Left lung (tissue), 10 donors: Measurements from ENCODE around the gene MBD3L1. TPM values are rescaled to one million over a fixed set of nuclear protein-coding genes. Genes with fewer than 3 reads are reported as not detected.

Source experiments
- ATAC-seq: fragments of 200-7000 bp; cut with Tn5 transposase; one replicate; pipeline ENCODE4 v1.9.1; 2020; ENCODE audit warnings: moderate library complexity
- DNase-seq, 4 donors: peaks; one replicate each; pipeline ENCODE4 v3.0.0-alpha.2; 2013 to 2020
- H3K27ac ChIP-seq, 2 donors: fragments of 200-600 bp; sonication (generic) in 1 of 2; one replicate each; pipeline versions ENCODE4 v1.5.0 to v1.8.0; 2020 to 2021
- H3K27me3 ChIP-seq, 2 donors: fragments of 200-600 bp; sonication (generic) in 1 of 2; one replicate each; pipeline versions ENCODE4 v1.5.0 to v1.8.0; 2020 to 2021
- H3K36me3 ChIP-seq, 2 donors: fragments of 200-600 bp; sonication (generic) in 1 of 2; one replicate each; pipeline versions ENCODE4 v1.5.0 to v1.8.0; 2020 to 2021
- H3K4me1 ChIP-seq, 2 donors: fragments of 200-600 bp; one replicate each; pipeline ENCODE4 v1.8.0; 2021
- H3K4me3 ChIP-seq, 2 donors: fragments of 200-600 bp; sonication (generic) in 1 of 2; one replicate each; pipeline versions ENCODE4 v1.5.0 to v1.8.0; 2020 to 2021; ENCODE audit warnings: mild to moderate bottlenecking in 1 of 2
- H3K9me3 ChIP-seq, 2 donors: fragments of 200-600 bp; sonication (generic) in 1 of 2; one replicate each; pipeline versions ENCODE4 v1.5.0 to v1.8.0; 2020 to 2021
- CTCF ChIP-seq, 2 donors: fragments of 200-600 bp; sonication (generic) in 1 of 2; IDR thresholded peaks; one replicate each; pipeline versions ENCODE4 v1.5.0 to v1.8.0; 2021; ENCODE audit warnings: antibody characterized with exemption in 2 of 2
- intact Hi-C, 2 donors: fragments of 100-400 bp; cut with DNase I; formaldehyde crosslinking; loops; one replicate each; pipeline versions ENCODE4 v1.11.2 to v1.14.2; 2022
- polyA plus RNA-seq, 6 donors: library from polyadenylated mRNA; unstranded; fragments of 120-200 nt; gene quantifications; one replicate each; pipeline ENCODE4 v1.2.1, GENCODE V29; 2013; ENCODE audit not compliant: insufficient read length in 6 of 6
- total RNA-seq, 2 donors: library from RNA; stranded (reverse); fragmentation: NEBNext Ultra II Directional; extraction: Animal tissue kit (Norgen Biotek cat#: 25700); gene quantifications; one replicate each; pipeline ENCODE4 v1.2.1, GENCODE V29; 2021
- donor health status: DM: no; HTN: yes; CAD: no.
- donor health status: DM: no; HTN: no; CAD: no.

The MBD3L1 gene
- total and polyA plus RNA-seq, 8 donors: not detected

GRCh38 chr19:8866344-8866743 lies 34.2 kb downstream of the MBD3L1 start:
- intact Hi-C loops: no loop called here
- ATAC-seq (no peak), DNase-seq (no peak)
- Histone ChIP-seq H3K4me1 (no peaks in the 10 kb centered on the region), H3K27me3 (peaks cover 0 to 8% of the 10 kb centered on the region in 2 donors), H3K36me3 (no peaks in the 10 kb centered on the region), H3K27ac (no peak overlapping the region), H3K4me3 (no peak overlapping the region), H3K9me3 (no peaks in the 10 kb centered on the region)
- no peak for TF ChIP-seq CTCF (IDR thresholded peaks at IDR 0.05)

GRCh38 chr19:8877854-8878705 lies 45.9 kb downstream of the MBD3L1 start:
- intact Hi-C loops: no loop called here
- DNase-seq (no peak), ATAC-seq (no peak)
- peaks cover 0 to 10% of the 10 kb centered on the region in 2 donors for H3K27me3 ChIP-seq
- H3K4me3 ChIP-seq: no peak overlapping the region
- peaks cover 0 to 29% of the 10 kb centered on the region in 2 donors for H3K9me3 ChIP-seq
- H3K27ac ChIP-seq: no peak overlapping the region
- no peaks in the 10 kb centered on the region for H3K4me1 ChIP-seq
- H3K36me3 ChIP-seq: no peaks in the 10 kb centered on the region
- no peak for TF ChIP-seq CTCF (IDR thresholded peaks at IDR 0.05)

GRCh38 chr19:8880868-8881488 lies 48.8 kb downstream of the MBD3L1 start:
- intact Hi-C loops: no loop called here
- H3K9me3 ChIP-seq: peaks cover 0 to 29% of the 10 kb centered on the region in 2 donors
- no peak overlapping the region for H3K4me3 ChIP-seq
- DNase-seq (no peak), ATAC-seq (no peak)
- peaks cover 0 to 10% of the 10 kb centered on the region in 2 donors for H3K27me3 ChIP-seq
- no peaks in the 10 kb centered on the region for H3K4me1 ChIP-seq
- TF ChIP-seq CTCF (IDR thresholded peaks at IDR 0.05): no peak
- no peak overlapping the region for H3K27ac ChIP-seq
- H3K36me3 ChIP-seq: no peaks in the 10 kb centered on the region

GRCh38 chr19:8881512-8881911 lies 49.3 kb downstream of the MBD3L1 start:
- intact Hi-C loops: no loop called here
- no peak for ATAC-seq
- Histone ChIP-seq H3K27me3 (peaks cover 0 to 10% of the 10 kb centered on the region in 2 donors), H3K4me1 (no peaks in the 10 kb centered on the region), H3K27ac (no peak overlapping the region), H3K4me3 (no peak overlapping the region), H3K9me3 (peaks cover 0 to 29% of the 10 kb centered on the region in 2 donors), H3K36me3 (no peaks in the 10 kb centered on the region)
- no peak for DNase-seq
- TF ChIP-seq CTCF (IDR thresholded peaks at IDR 0.05): no peak

- H3K4me1 ChIP-seq: no peaks in the 10 kb centered on the region
- H3K9me3 ChIP-seq: peaks cover 0 to 29% of the 10 kb centered on the region in 2 donors
- peaks cover 0 to 3% of the 10 kb centered on the region in 2 donors for H3K27me3 ChIP-seq
- no peaks in the 10 kb centered on the region for H3K36me3 ChIP-seq
- ATAC-seq (no peak), DNase-seq (no peak)
- H3K4me3 ChIP-seq: no peak overlapping the region
- intact Hi-C loops: no loop called here
- no peak overlapping the region for H3K27ac ChIP-seq
- no peak for TF ChIP-seq CTCF (IDR thresholded peaks at IDR 0.05)
Observed at GRCh38 chr19:8884416-8884815, 52.2 kb downstream of the MBD3L1 start.
